A549 (cell line): ENCODE data around the gene EHD3. TPM values are rescaled to one million over a fixed set of nuclear protein-coding genes. Genes with fewer than 3 reads are reported as not detected.

Experiments
- ATAC-seq, 2 experiments: fragments of 200-7000 bp in 1 of 2; fragments of >200 bp in 1 of 2; cut with Nextera tagmentation in 1 of 2; cut with Tn5 transposase in 1 of 2; 3 replicates each; pipeline versions ENCODE4 v1.8.0 to v1.9.1; 2018 to 2020; ENCODE audit warnings: mild to moderate bottlenecking in 1 of 2, moderate library complexity in 1 of 2
- CTCF ChIA-PET: fragments of 300-600 bp; sonication (Branson Sonifier 250); formaldehyde crosslinking; extraction: SDS; loops from one replicate; lab custom pipeline; 2021; ENCODE audit warnings: antibody characterized with exemption, inconsistent platforms; lab: Yijun Ruan, JAX
- POLR2A ChIA-PET: fragments of 350-600 bp; formaldehyde crosslinking; extraction: SDS; loops from one replicate; lab custom pipeline; 2021; ENCODE audit warnings: antibody characterized with exemption, inconsistent platforms; lab: Yijun Ruan, JAX
- DNase-seq, 2 experiments: peaks; one replicate each; pipeline versions ENCODE4 v3.0.0 to v3.0.0-alpha.2; 2011 to 2016; ENCODE audit warnings: low read depth in 1 of 2, low spot score in 1 of 2
- FAIRE-seq: peaks from 2 replicates; lab custom pipeline; 2011; peaks lifted over from hg19 to GRCh38; lab: Jason Lieb, UNC
- H3K27ac ChIP-seq, 2 experiments: fragments of >200 bp; sonication (Bioruptor Twin); formaldehyde crosslinking; 3 replicates each; pipeline ENCODE4 v1.5.1; 2016 to 2017
- H3K4me1 ChIP-seq: fragments of >200 bp; sonication (Bioruptor Twin); formaldehyde crosslinking; 3 replicates; pipeline ENCODE4 v1.6.1; 2016
- H3K4me2 ChIP-seq: fragments of >200 bp; sonication (Bioruptor Twin); formaldehyde crosslinking; 3 replicates; pipeline ENCODE4 v1.6.1; 2016
- H3K4me3 ChIP-seq: fragments of >200 bp; sonication (Bioruptor Twin); formaldehyde crosslinking; 3 replicates; pipeline ENCODE4 v1.5.1; 2016
- H3K9me3 ChIP-seq: fragments of >200 bp; sonication (Bioruptor Twin); formaldehyde crosslinking; 3 replicates; pipeline ENCODE4 v1.6.1; 2016
- ATOH8 ChIP-seq: fragments of 250-450 bp; sonication (Bioruptor Pico); IDR thresholded peaks from 2 replicates; pipeline ENCODE4 v1.5.0; 2020; ENCODE audit warnings: low read depth, mild to moderate bottlenecking, moderate library complexity
- BHLHE40 ChIP-seq: IDR thresholded peaks from 2 replicates; pipeline ENCODE4 v1.6.1; 2012; ENCODE audit warnings: low read depth, low read length, inconsistent platforms
- CHD2 ChIP-seq: fragments of 150-350 bp; IDR thresholded peaks from 2 replicates; pipeline ENCODE4 v1.6.1; 2014; ENCODE audit warnings: low read length; ENCODE audit not compliant: partially characterized antibody
- EHF ChIP-seq: fragments of 250-450 bp; sonication (Bioruptor Pico); IDR thresholded peaks from 2 replicates; pipeline ENCODE4 v1.5.0; 2020; ENCODE audit warnings: mild to moderate bottlenecking
- EHMT2 ChIP-seq: fragments of 200-600 bp; sonication (generic); IDR thresholded peaks from 2 replicates; pipeline ENCODE4 v1.6.1; 2016; ENCODE audit warnings: antibody characterized with exemption, low read depth, mild to moderate bottlenecking, moderate library complexity
- ESRRA ChIP-seq: fragments of 150-350 bp; IDR thresholded peaks from 2 replicates; pipeline ENCODE4 v1.6.1; 2014; ENCODE audit warnings: mild to moderate bottlenecking, low read length, borderline replicate concordance
- FOSL2 ChIP-seq, 2 experiments: fragments of 450-650 bp in 1 of 2; fragments of >200 bp in 1 of 2; sonication (Bioruptor Twin) in 1 of 2; formaldehyde crosslinking; IDR thresholded peaks; 2 replicates each; pipeline versions ENCODE4 v1.5.0 to v1.6.1; 2016 to 2020; ENCODE audit warnings: mild to moderate bottlenecking in 1 of 2, moderate library complexity in 1 of 2
- FOXS1 ChIP-seq: fragments of 250-450 bp; sonication (Bioruptor Pico); IDR thresholded peaks from 2 replicates; pipeline ENCODE4 v1.5.0; 2020; ENCODE audit warnings: mild to moderate bottlenecking, moderate library complexity
- HEYL ChIP-seq: fragments of 250-450 bp; sonication (Bioruptor Pico); IDR thresholded peaks from 2 replicates; pipeline ENCODE4 v1.8.0; 2021; ENCODE audit warnings: mild to moderate bottlenecking, moderate library complexity
- HOXB5 ChIP-seq: fragments of 250-450 bp; sonication (Bioruptor Pico); IDR thresholded peaks from 2 replicates; pipeline ENCODE4 v1.5.0; 2020; ENCODE audit warnings: mild to moderate bottlenecking, moderate library complexity
- KDM5A ChIP-seq: fragments of 200-600 bp; sonication (generic); IDR thresholded peaks from 2 replicates; pipeline ENCODE4 v1.6.1; 2016; ENCODE audit warnings: antibody characterized with exemption, mild to moderate bottlenecking
- NPAS2 ChIP-seq: fragments of 250-450 bp; sonication (Bioruptor Pico); IDR thresholded peaks from 2 replicates; pipeline ENCODE4 v1.8.0; 2022; ENCODE audit warnings: mild to moderate bottlenecking, moderate library complexity, borderline replicate concordance
- PBX3 ChIP-seq: IDR thresholded peaks from 2 replicates; pipeline ENCODE4 v1.6.1; 2012
- POLR2A ChIP-seq: IDR thresholded peaks from 2 replicates; pipeline ENCODE4 v1.6.1; 2012; ENCODE audit warnings: mild to moderate bottlenecking, low read length
- RARB ChIP-seq: fragments of 250-450 bp; sonication (Bioruptor Pico); IDR thresholded peaks from 2 replicates; pipeline ENCODE4 v1.8.0; 2021; ENCODE audit warnings: mild to moderate bottlenecking, moderate library complexity
- REST ChIP-seq: fragments of 200-600 bp; sonication (generic); IDR thresholded peaks from 2 replicates; pipeline ENCODE4 v1.6.1; 2016; ENCODE audit warnings: antibody characterized with exemption, mild to moderate bottlenecking, moderate library complexity
- TP53 ChIP-seq: fragments of 250-450 bp; sonication (Bioruptor Pico); IDR thresholded peaks from 2 replicates; pipeline ENCODE4 v1.5.0; 2021; ENCODE audit warnings: mild to moderate bottlenecking, moderate library complexity
- USF2 ChIP-seq: fragments of 450-650 bp; IDR thresholded peaks from 2 replicates; pipeline ENCODE4 v1.6.1; 2014; ENCODE audit warnings: antibody characterized with exemption
- ZC3H11A ChIP-seq: fragments of 450-650 bp; IDR thresholded peaks from 2 replicates; pipeline ENCODE4 v1.6.1; 2014; ENCODE audit warnings: antibody characterized with exemption, mild to moderate bottlenecking
- ZFP36 ChIP-seq: fragments of 450-650 bp; IDR thresholded peaks from 2 replicates; pipeline ENCODE4 v1.6.1; 2014; ENCODE audit warnings: borderline replicate concordance; ENCODE audit not compliant: partially characterized antibody
- ZNF302 ChIP-seq: fragments of 250-450 bp; sonication (Bioruptor Pico); IDR thresholded peaks from 2 replicates; pipeline ENCODE4 v1.9.0; 2021; ENCODE audit warnings: inconsistent platforms, mild to moderate bottlenecking, moderate library complexity
- WGBS: methylation state at CpG from one replicate; pipeline ENCODE4 v1.1.6; 2017; ENCODE audit errors: missing lambda C conversion rate; 5-methylcytosine and 5-hydroxymethylcytosine counted together
- polyA plus RNA-seq, 4 experiments: library from polyadenylated mRNA; depleted of rRNA in 3 of 4; stranded (reverse); fragments of >200 nt; fragmentation: RNase III in 1 of 4; extraction: RNeasy Plus Mini Kit Qiagen cat#74134 plus additional on column Dnase treatment in 1 of 4; gene quantifications; 2 replicates in 3 of 4; 3 replicates in 1 of 4; pipeline ENCODE4 v1.2.3, GENCODE V29; 2011 to 2017

Gene EHD3
- polyA plus RNA-seq, 2 of the 4 experiments (the other 2 are of a cell fraction), result 8.7 to 10.6 TPM

- TF ChIP-seq FOSL2 (IDR thresholded peaks at IDR 0.05) (no peak), FOSL2 (CRISPR knock-in tag; IDR thresholded peaks at IDR 0.05) (no peak), TP53 (CRISPR knock-in tag) (no peak), KDM5A (no peak)
Measured at GRCh38 chr2:31304816-31305215, 70.9 kb downstream of the EHD3 start (continued).

- Histone ChIP-seq H3K4me1 (no peaks in the 10 kb centered on the region), H3K4me3 (no peak overlapping the region), H3K4me2 (no peak overlapping the region), H3K9me3 (no peaks in the 10 kb centered on the region)
- CTCF ChIA-PET, result interaction anchor here (0.7 to 5.2 kb wide), 4 partner anchors 12 to 79 kb away, joined by 3 to 24 read pairs (median 6); partner anchors contain the start of gene EHD3
- 68% methylated on average over 3 of the region's 3 CpGs for WGBS
- POLR2A ChIA-PET, result no interaction called here
- ATAC-seq, result no peak
- no peak for DNase-seq
- FAIRE-seq, result no peak
- TF ChIP-seq CHD2, result no peak
- TF ChIP-seq, all 56 proteins: peak for 0
- H3K27ac ChIP-seq, result no peak overlapping the region
Measured at GRCh38 chr2:31312898-31313297, 78.9 kb downstream of the EHD3 start.

- POLR2A ChIA-PET, result no interaction called here
- CTCF ChIA-PET, result interaction anchor here (5.2 kb wide), 1 partner anchor 19 kb away, joined by 24 read pairs; no protein-coding TSS in a partner anchor
- WGBS, result 75% methylated on average over 2 of the region's 2 CpGs
- no peak for FAIRE-seq
- Histone ChIP-seq H3K4me3 (no peak overlapping the region), H3K9me3 (no peaks in the 10 kb centered on the region), H3K4me2 (no peak overlapping the region), H3K27ac (no peak overlapping the region), H3K4me1 (no peaks in the 10 kb centered on the region)
- DNase-seq, result no peak
- TF ChIP-seq HOXB5 (no peak), POLR2A (no peak), ZC3H11A (no peak), RARB (CRISPR knock-in tag) (no peak), NPAS2 (no peak), ATOH8 (CRISPR knock-in tag) (no peak), CHD2 (no peak), EHMT2 (no peak), FOXS1 (no peak), ZNF302 (CRISPR knock-in tag) (no peak), ESRRA (no peak), ZFP36 (no peak), PBX3 (no peak), EHF (CRISPR knock-in tag) (no peak), HEYL (CRISPR knock-in tag) (no peak), USF2 (no peak), BHLHE40 (no peak), REST (no peak)
- no peak for ATAC-seq
Measured at GRCh38 chr2:31314761-31315160, 80.8 kb downstream of the EHD3 start.
